GM10248 (cell line): ENCODE measurements around the gene PDE4D.

Experiments
- CTCF ChIA-PET: fragments of 300-600 bp; sonication (Branson Sonifier 250); formaldehyde crosslinking; extraction: SDS; loops from one replicate; lab custom pipeline; 2021; ENCODE audit warnings: antibody characterized with exemption; lab: Yijun Ruan, JAX
- POLR2A ChIA-PET: fragments of 350-650 bp; sonication (Branson Sonifier 250); formaldehyde crosslinking; extraction: SDS; loops from one replicate; lab custom pipeline; 2020; ENCODE audit warnings: antibody characterized with exemption; lab: Yijun Ruan, JAX
- DNase-seq: peaks from one replicate; pipeline ENCODE4 v3.0.0; 2012; ENCODE audit errors: extremely low spot score
- CTCF ChIP-seq: IDR thresholded peaks from 2 replicates; pipeline ENCODE4 v1.5.1; 2012; ENCODE audit warnings: mild to moderate bottlenecking, low read depth; ENCODE audit errors: extremely low read depth, missing control alignments, control extremely low read depth

The PDE4D gene

GRCh38 chr5:59591162-59591561, 302.4 kb downstream of the PDE4D start:
- DNase-seq = no peak
- POLR2A ChIA-PET = no interaction called here
- TF ChIP-seq CTCF = no peak
- CTCF ChIA-PET = no interaction called here

- CTCF ChIA-PET = interaction anchor here (0.9 kb wide), 1 partner anchor 19 kb away, joined by 3 read pairs; no protein-coding TSS in a partner anchor
- TF ChIP-seq CTCF = no peak
- POLR2A ChIA-PET = no interaction called here
- DNase-seq = no peak
Measured at GRCh38 chr5:59588922-59589321, 304.6 kb downstream of the PDE4D start.

- TF ChIP-seq CTCF = no peak
Measured at GRCh38 chr5:59587489-59588337, 305.8 kb downstream of the PDE4D start.

GRCh38 chr5:59586841-59587240, 306.7 kb downstream of the PDE4D start:
- DNase-seq = no peak
- CTCF ChIA-PET = no interaction called here
- no peak for TF ChIP-seq CTCF
- POLR2A ChIA-PET = no interaction called here

More at GRCh38 chr5:59587489-59588337, 305.8 kb downstream of the PDE4D start:
- DNase-seq = no peak
- CTCF ChIA-PET = no interaction called here
- POLR2A ChIA-PET = no interaction called here

GRCh38 chr5:59584858-59585846, 308.4 kb downstream of the PDE4D start:
- CTCF ChIA-PET = no interaction called here
- no peak for TF ChIP-seq CTCF
- DNase-seq = no peak
- POLR2A ChIA-PET = no interaction called here
